IPS DF 6.9 (cell line): ENCODE measurements around the gene SVIL.
"Not testable (repeated sequence)": the region's sequence is repeated elsewhere in the genome, so short reads cannot be mapped to it uniquely, and the experiment has no call there.

Experiments
- DNase-seq: peaks from one replicate; pipeline ENCODE4 v3.0.0-alpha.2; 2013; ENCODE audit warnings: low read depth, low spot score
- H3K27ac ChIP-seq: one replicate; pipeline ENCODE4 v1.5.1; 2013; ENCODE audit warnings: low read length, control low read depth
- H3K27me3 ChIP-seq: 2 replicates; pipeline ENCODE4 v1.6.1; 2013; ENCODE audit warnings: mild to moderate bottlenecking, low read length; ENCODE audit not compliant: control insufficient read depth, insufficient read depth
- H3K36me3 ChIP-seq: 2 replicates; pipeline ENCODE4 v1.6.1; 2013; ENCODE audit warnings: low read length; ENCODE audit not compliant: control insufficient read depth, insufficient read depth
- H3K4me1 ChIP-seq: 2 replicates; pipeline ENCODE4 v1.6.1; 2013; ENCODE audit warnings: low read length; ENCODE audit not compliant: control insufficient read depth, insufficient read depth
- H3K4me3 ChIP-seq: 2 replicates; pipeline ENCODE4 v1.5.1; 2013; ENCODE audit warnings: mild to moderate bottlenecking, low read length
- H3K9me3 ChIP-seq: 2 replicates; pipeline ENCODE4 v1.6.1; 2013; ENCODE audit warnings: low read length, inconsistent platforms; ENCODE audit not compliant: control insufficient read depth, insufficient read depth
- WGBS: extraction: QIAGEN DNeasy Blood & Tissue Kit; methylation state at CpG from one replicate; pipeline ENCODE4 v1.1.7; 2013; ENCODE audit warnings: mixed read lengths, missing lambda C conversion rate; ENCODE audit not compliant: insufficient read length, insufficient coverage; 5-methylcytosine and 5-hydroxymethylcytosine counted together

The SVIL gene

GRCh38 chr10:29590915-29591650, 43.7 kb downstream of the SVIL start:
- H3K27ac ChIP-seq, result no peak overlapping the region
- H3K4me1 ChIP-seq, result peaks cover 5% of the 10 kb centered on the region; the same call in 1 of the 2 replicates
- no peaks in the 10 kb centered on the region for H3K9me3 ChIP-seq
- no CpG with 5 or more reads among the region's 2 CpGs for WGBS
- no peaks in the 10 kb centered on the region for H3K27me3 ChIP-seq
- no peak overlapping the region for H3K4me3 ChIP-seq
- no peak for DNase-seq
- no peaks in the 10 kb centered on the region for H3K36me3 ChIP-seq

GRCh38 chr10:29588629-29589421, 45.9 kb downstream of the SVIL start:
- Histone ChIP-seq H3K9me3 (no peaks in the 10 kb centered on the region), H3K36me3 (no peaks in the 10 kb centered on the region), H3K27ac (no peak overlapping the region), H3K27me3 (no peaks in the 10 kb centered on the region), H3K4me3 (no peak overlapping the region), H3K4me1 (peaks cover 5% of the 10 kb centered on the region; the same call in 1 of the 2 replicates)
- WGBS, result no CpG with 5 or more reads among the region's 14 CpGs
- DNase-seq, result no peak

- not testable (repeated sequence) for H3K4me1 ChIP-seq, H3K27ac ChIP-seq, H3K9me3 ChIP-seq, H3K4me3 ChIP-seq, H3K27me3 ChIP-seq, H3K36me3 ChIP-seq, DNase-seq
- no CpG with 5 or more reads among the region's 19 CpGs for WGBS
These were observed 46.8 kb downstream of the SVIL start for GRCh38 chr10:29587750-29588628.

GRCh38 chr10:29587102-29587749, 47.5 kb downstream of the SVIL start:
- not testable (repeated sequence) for H3K4me3 ChIP-seq, DNase-seq

GRCh38 chr10:29586509-29586908, 48.3 kb downstream of the SVIL start:
- Histone ChIP-seq H3K27ac (no peak overlapping the region), H3K4me1 (peaks cover 5% of the 10 kb centered on the region; the same call in 1 of the 2 replicates), H3K4me3 (no peak overlapping the region), H3K9me3 (no peaks in the 10 kb centered on the region), H3K27me3 (no peaks in the 10 kb centered on the region), H3K36me3 (no peaks in the 10 kb centered on the region)
- no peak for DNase-seq
- no CpG with 5 or more reads among the region's 4 CpGs for WGBS

More at GRCh38 chr10:29587102-29587749, 47.5 kb downstream of the SVIL start:
- not testable (repeated sequence) for H3K27ac ChIP-seq, H3K27me3 ChIP-seq, H3K36me3 ChIP-seq, H3K4me1 ChIP-seq, H3K9me3 ChIP-seq
- no CpG with 5 or more reads among the region's 15 CpGs for WGBS

- Histone ChIP-seq H3K4me3 (no peak overlapping the region), H3K27ac (no peak overlapping the region), H3K4me1 (peaks cover 5% of the 10 kb centered on the region; the same call in 1 of the 2 replicates), H3K27me3 (no peaks in the 10 kb centered on the region), H3K9me3 (no peaks in the 10 kb centered on the region), H3K36me3 (no peaks in the 10 kb centered on the region)
- no peak for DNase-seq
- no CpG with 5 or more reads among the region's 18 CpGs for WGBS
These were observed 49.2 kb downstream of the SVIL start for GRCh38 chr10:29585488-29585976.

GRCh38 chr10:29584436-29584835, 50.3 kb downstream of the SVIL start:
- peaks cover 5% of the 10 kb centered on the region; the same call in 1 of the 2 replicates for H3K4me1 ChIP-seq
- no peaks in the 10 kb centered on the region for H3K27me3 ChIP-seq
- no peak for DNase-seq
- no CpG with 5 or more reads among the region's 14 CpGs for WGBS
- H3K4me3 ChIP-seq, result no peak overlapping the region
- no peaks in the 10 kb centered on the region for H3K36me3 ChIP-seq
- H3K27ac ChIP-seq, result no peak overlapping the region
- no peaks in the 10 kb centered on the region for H3K9me3 ChIP-seq

GRCh38 chr10:29583674-29584073, 51.1 kb downstream of the SVIL start:
- H3K4me1 ChIP-seq, result peaks cover 1% of the 10 kb centered on the region; the same call in 1 of the 2 replicates
- DNase-seq, result no peak
- H3K27me3 ChIP-seq, result no peaks in the 10 kb centered on the region
- no CpG with 5 or more reads among the region's 9 CpGs for WGBS
- H3K36me3 ChIP-seq, result no peaks in the 10 kb centered on the region
- no peak overlapping the region for H3K4me3 ChIP-seq
- no peak overlapping the region for H3K27ac ChIP-seq
- no peaks in the 10 kb centered on the region for H3K9me3 ChIP-seq

- WGBS, result no CpG with 5 or more reads among the region's 5 CpGs
- H3K4me1 ChIP-seq, DNase-seq, H3K36me3 ChIP-seq, H3K9me3 ChIP-seq, H3K27ac ChIP-seq, H3K27me3 ChIP-seq, H3K4me3 ChIP-seq: not testable (repeated sequence)
These were observed 52.0 kb downstream of the SVIL start for GRCh38 chr10:29582769-29583168.
